ENCODE results near the gene MYBPC3.

DNA sequence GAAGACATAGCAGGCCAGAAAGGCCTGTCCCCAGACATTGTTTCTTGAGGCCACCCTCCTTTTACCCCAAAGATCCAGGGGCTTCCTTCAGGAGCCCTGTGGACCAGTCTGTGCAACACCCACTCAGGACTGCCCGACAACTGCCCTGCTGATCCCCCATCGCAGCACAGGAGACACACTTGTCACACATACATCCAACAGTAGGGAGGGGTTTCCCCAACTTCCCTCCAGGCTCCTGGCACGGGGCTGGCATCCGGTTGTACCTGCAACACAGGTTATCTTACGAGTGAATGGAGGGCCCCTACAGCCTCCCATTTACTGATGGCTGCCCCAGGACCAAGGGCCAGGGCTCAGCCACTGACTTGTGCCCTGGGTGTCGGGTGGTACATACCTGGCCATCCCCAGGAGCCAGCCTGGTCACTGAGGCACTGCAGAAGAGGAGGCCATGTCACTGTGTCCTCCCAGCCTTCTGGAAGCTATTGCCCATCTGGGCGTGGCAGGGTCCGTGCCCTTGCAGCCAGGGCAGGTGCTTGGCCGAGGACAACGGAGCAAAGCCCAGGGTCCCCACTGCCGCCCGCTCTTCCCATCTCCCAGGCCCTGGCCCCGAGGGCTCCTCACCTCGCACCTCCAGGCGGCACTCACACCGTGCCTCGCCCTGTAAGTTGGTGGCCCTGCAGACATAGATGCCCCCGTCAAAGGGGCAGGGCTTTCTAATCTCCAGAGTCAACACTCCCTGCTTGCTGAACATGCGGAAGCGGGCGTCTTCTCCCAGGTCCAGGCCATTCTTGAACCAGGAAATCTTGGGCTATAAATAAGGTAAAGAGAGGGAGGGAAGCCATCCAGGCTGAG lies 20.8 kb downstream of the MYBPC3 start:
- TF ChIP-seq, protein P1, sequence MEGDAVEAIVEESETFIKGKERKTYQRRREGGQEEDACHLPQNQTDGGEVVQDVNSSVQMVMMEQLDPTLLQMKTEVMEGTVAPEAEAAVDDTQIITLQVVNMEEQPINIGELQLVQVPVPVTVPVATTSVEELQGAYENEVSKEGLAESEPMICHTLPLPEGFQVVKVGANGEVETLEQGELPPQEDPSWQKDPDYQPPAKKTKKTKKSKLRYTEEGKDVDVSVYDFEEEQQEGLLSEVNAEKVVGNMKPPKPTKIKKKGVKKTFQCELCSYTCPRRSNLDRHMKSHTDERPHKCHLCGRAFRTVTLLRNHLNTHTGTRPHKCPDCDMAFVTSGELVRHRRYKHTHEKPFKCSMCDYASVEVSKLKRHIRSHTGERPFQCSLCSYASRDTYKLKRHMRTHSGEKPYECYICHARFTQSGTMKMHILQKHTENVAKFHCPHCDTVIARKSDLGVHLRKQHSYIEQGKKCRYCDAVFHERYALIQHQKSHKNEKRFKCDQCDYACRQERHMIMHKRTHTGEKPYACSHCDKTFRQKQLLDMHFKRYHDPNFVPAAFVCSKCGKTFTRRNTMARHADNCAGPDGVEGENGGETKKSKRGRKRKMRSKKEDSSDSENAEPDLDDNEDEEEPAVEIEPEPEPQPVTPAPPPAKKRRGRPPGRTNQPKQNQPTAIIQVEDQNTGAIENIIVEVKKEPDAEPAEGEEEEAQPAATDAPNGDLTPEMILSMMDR (IDR thresholded peaks at IDR 0.05; ENCODE audit: borderline replicate concordance, extremely low read depth, low read length, poor library complexity, severe bottlenecking): no peak
- TF ChIP-seq EZH2 (IDR thresholded peaks at IDR 0.05; ENCODE audit: borderline replicate concordance, low read depth, low read length, severe bottlenecking): no peak

Data from DND-41 (cell line).